Suprapubic skin (tissue), 3 donors: ENCODE data around the gene CHAT.

Experiments
- CTCF ChIP-seq, 2 donors: fragments of 200-600 bp in 1 of 2; fragments of 450-650 bp in 1 of 2; sonication (generic) in 1 of 2; IDR thresholded peaks; one replicate each; pipeline ENCODE4 v1.5.1; 2016 to 2019; ENCODE audit warnings: antibody characterized with exemption in 2 of 2, mild to moderate bottlenecking in 1 of 2, moderate library complexity in 1 of 2
- EP300 ChIP-seq: sonication (generic); formaldehyde crosslinking; IDR thresholded peaks from one replicate; pipeline ENCODE4 v1.6.1; 2017; ENCODE audit warnings: antibody characterized with exemption
- POLR2A ChIP-seq, 2 donors: fragments of 450-650 bp; IDR thresholded peaks; one replicate each; pipeline ENCODE4 v1.6.1; 2017; ENCODE audit warnings: antibody characterized with exemption in 2 of 2, mild to moderate bottlenecking in 2 of 2, moderate library complexity in 2 of 2

GRCh38 chr10:49609006-49609282 is 4.9 kb upstream of the CHAT start:
- TF ChIP-seq POLR2A (IDR thresholded peaks at IDR 0.05) (no peak), CTCF (IDR thresholded peaks at IDR 0.05) (no peak), EP300 (no peak)
